CD4-positive, alpha-beta T cell treated with Interleukin-6 for 4 hours (primary cell): ENCODE data around the gene BRSK1.
A peak's percentile ranks its signal among the peaks of the same experiment; 100 is the strongest.

Source experiments
- DNase-seq: peaks from one replicate; pipeline ENCODE4 v3.0.0-alpha.2; 2020; ENCODE audit warnings: mixed read lengths

BRSK1 gene

GRCh38 chr19:55353803-55354697 lies 70.3 kb downstream of the BRSK1 start:
- DNase-seq: peak; percentile 68

GRCh38 chr19:55354698-55355212 lies 71.0 kb downstream of the BRSK1 start, which contains the start of gene COX6B2:
COX6B2 (minus strand) TSS chr19:55354719; CDS start chr19:55354521, 198 bp downstream.
- peak; percentile 10 for DNase-seq

DNA sequence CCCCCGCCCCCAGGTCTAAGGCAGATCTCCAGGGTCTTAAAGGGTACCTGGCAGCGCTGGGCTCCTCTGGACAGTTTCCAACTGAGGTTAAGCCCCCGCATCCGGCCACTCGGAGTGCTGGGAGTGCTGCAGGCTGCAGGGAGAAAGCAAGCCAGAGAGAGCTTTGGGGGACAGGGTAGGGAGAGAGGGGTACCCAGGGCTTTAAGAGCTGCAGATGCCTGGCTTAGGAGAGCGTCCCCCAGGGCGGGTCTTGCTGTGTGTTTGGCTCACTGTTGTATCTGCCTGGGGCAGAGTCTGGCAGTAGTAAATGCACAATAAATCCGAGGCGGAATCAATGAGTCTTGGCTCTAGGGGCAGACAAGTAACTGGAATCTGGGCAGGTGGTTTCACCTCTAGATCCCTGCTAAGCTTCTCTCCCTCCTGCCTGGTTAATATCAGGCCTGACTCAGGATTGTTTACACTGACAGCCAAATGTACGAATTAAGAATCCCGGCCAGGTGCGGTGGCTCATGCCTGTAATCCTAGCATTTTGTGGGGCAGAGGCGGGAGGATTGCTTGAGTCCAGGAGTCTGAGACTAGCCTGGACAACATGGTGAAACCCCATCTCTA lies 71.5 kb downstream of the BRSK1 start:
- DNase-seq: peak; percentile 10

- DNase-seq: no peak
Observed at GRCh38 chr19:55358493-55358892, 74.7 kb downstream of the BRSK1 start.

DNA sequence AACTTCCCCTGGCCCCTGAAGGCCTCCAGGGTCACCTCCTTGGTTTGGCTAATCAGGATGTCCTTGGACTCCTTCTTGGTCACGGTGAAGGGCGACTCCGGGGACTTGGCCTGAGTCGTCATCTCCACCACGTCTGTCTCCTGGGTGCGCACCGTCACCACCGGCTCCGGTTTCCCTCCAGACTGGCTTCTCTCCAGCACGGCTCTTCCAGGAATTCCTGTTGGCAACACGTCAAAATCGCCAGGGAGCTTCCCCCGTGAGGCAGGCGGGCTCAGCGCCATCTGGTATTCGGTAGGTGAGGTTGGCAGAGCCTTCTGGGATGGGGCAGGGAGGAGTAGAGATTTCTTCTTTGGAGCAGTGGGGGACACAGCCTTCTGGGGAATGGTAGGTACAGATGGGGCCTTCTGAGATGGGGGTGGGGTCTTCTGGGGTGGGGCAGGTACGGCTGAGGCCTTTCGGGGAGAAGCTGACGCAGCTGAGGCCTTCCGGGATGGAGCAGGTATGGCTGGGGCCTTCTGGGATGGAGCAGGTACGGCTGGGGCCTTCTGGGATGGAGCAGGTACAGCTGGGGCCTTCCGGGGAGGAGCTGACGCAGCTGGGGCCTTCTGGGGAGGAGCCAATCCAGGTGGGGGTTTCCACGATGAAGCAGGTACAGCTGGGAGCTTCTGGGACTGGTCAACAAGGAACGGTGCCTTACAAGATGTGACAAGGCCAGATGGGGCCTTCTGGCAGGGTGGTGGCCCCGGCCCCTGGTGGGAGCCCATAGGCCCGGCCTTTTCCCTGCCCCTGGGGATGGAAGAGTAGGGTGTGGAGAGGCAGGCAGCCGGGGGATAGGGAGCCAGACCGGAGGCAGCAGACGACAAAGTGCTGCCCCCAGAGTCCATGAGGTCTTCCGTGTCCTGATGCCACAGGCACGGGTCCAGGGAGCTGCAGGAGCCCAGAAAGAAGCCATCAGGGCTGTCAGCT lies 75.4 kb downstream of the BRSK1 start:
- no peak for DNase-seq

- no peak for DNase-seq
Observed at GRCh38 chr19:55360902-55361301, 77.1 kb downstream of the BRSK1 start.
